Lower leg skin (tissue), 3 donors: ENCODE measurements around the gene CSF1R.

Experiments used
- CTCF ChIP-seq, 3 donors: fragments of 450-650 bp; IDR thresholded peaks; one replicate each; pipeline ENCODE4 v1.5.1; 2016; ENCODE audit warnings: antibody characterized with exemption in 3 of 3, mild to moderate bottlenecking in 3 of 3, moderate library complexity in 2 of 3
- POLR2A ChIP-seq, 2 donors: fragments of 450-650 bp; IDR thresholded peaks; one replicate each; pipeline ENCODE4 v1.6.1; 2016 to 2017; ENCODE audit warnings: antibody characterized with exemption in 2 of 2, mild to moderate bottlenecking in 1 of 2, moderate library complexity in 1 of 2

GRCh38 chr5:150092159-150092787 lies 5.9 kb upstream of the CSF1R start:
- no peak for TF ChIP-seq CTCF (IDR thresholded peaks at IDR 0.05)
- no peak for TF ChIP-seq POLR2A (IDR thresholded peaks at IDR 0.05)
